CD8-positive, alpha-beta memory T cell (primary cell): ENCODE results near the gene CASP3. TPM values are rescaled to one million over a fixed set of nuclear protein-coding genes. Genes with fewer than 3 reads are reported as not detected.

ENCODE experiments used
- CTCF ChIA-PET: fragments of 350-600 bp; sonication (Branson Sonifier 250); formaldehyde crosslinking; loops from one replicate; lab custom pipeline; 2021; ENCODE audit warnings: antibody characterized with exemption; lab: Charles Lee
- POLR2A ChIA-PET: fragments of 350-600 bp; sonication (Branson Sonifier 250); formaldehyde crosslinking; loops from one replicate; lab custom pipeline; 2021; ENCODE audit warnings: antibody characterized with exemption; lab: Charles Lee
- DNase-seq, 5 donors: peaks; one replicate each; pipeline versions ENCODE4 v3.0.0 to v3.0.0-alpha.2; 2020 to 2022; ENCODE audit warnings: mixed read lengths in 1 of 5
- H3K27ac ChIP-seq: one replicate; pipeline ENCODE4 v1.7.0; 2013; ENCODE audit warnings: low read depth, mild to moderate bottlenecking, low read length, moderate library complexity
- H3K27me3 ChIP-seq: 2 replicates; pipeline ENCODE4 v1.7.0; 2013; ENCODE audit warnings: low read length, mild to moderate bottlenecking; ENCODE audit not compliant: insufficient read depth, poor library complexity, severe bottlenecking
- H3K36me3 ChIP-seq: 2 replicates; pipeline ENCODE4 v1.7.0; 2013; ENCODE audit warnings: mild to moderate bottlenecking, low read length, moderate library complexity; ENCODE audit not compliant: insufficient read depth
- H3K4me1 ChIP-seq: 2 replicates; pipeline ENCODE4 v1.7.0; 2013; ENCODE audit warnings: mild to moderate bottlenecking, low read length, moderate library complexity; ENCODE audit not compliant: insufficient read depth
- H3K4me3 ChIP-seq: 2 replicates; pipeline ENCODE4 v1.7.0; 2013; ENCODE audit warnings: mild to moderate bottlenecking, low read length
- H3K9me3 ChIP-seq: 2 replicates; pipeline ENCODE4 v1.7.0; 2013; ENCODE audit warnings: mild to moderate bottlenecking, low read length
- H3K27ac Mint-ChIP-seq, 8 donors: one replicate each; pipeline ENCODE4 v1.8.0; 2020 to 2021; ENCODE audit warnings: mixed read lengths in 8 of 8, mild to moderate bottlenecking in 6 of 8, inconsistent platforms in 3 of 8, moderate library complexity in 3 of 8
- H3K27me3 Mint-ChIP-seq, 2 donors: one replicate each; pipeline ENCODE4 v1.8.0; 2020 to 2021; ENCODE audit warnings: mixed read lengths in 2 of 2, mild to moderate bottlenecking in 1 of 2, moderate library complexity in 1 of 2
- H3K36me3 Mint-ChIP-seq, 3 donors: one replicate each; pipeline ENCODE4 v1.8.0; 2020 to 2021; ENCODE audit warnings: mixed read lengths in 3 of 3, inconsistent platforms in 1 of 3, mild to moderate bottlenecking in 1 of 3
- H3K4me1 Mint-ChIP-seq, 3 donors: one replicate each; pipeline ENCODE4 v1.8.0; 2020 to 2021; ENCODE audit warnings: mixed read lengths in 3 of 3, inconsistent platforms in 1 of 3, mild to moderate bottlenecking in 1 of 3
- H3K4me3 Mint-ChIP-seq, 7 donors: one replicate each; pipeline ENCODE4 v1.8.0; 2020 to 2021; ENCODE audit warnings: mixed read lengths in 7 of 7, mild to moderate bottlenecking in 6 of 7, moderate library complexity in 4 of 7, inconsistent platforms in 2 of 7
- H3K9me3 Mint-ChIP-seq, 5 donors: one replicate each; pipeline ENCODE4 v1.8.0; 2020 to 2022; ENCODE audit warnings: mixed read lengths in 5 of 5, mild to moderate bottlenecking in 3 of 5, moderate library complexity in 2 of 5, inconsistent platforms in 1 of 5
- polyA plus RNA-seq: library from polyadenylated mRNA; unstranded; fragments of 300-500 nt; fragmentation: Illumina TruSeq; gene quantifications from one replicate; pipeline ENCODE4 v1.2.3, GENCODE V29; 2021
- total RNA-seq, 2 experiments: library from RNA; stranded (reverse); gene quantifications; one replicate each; pipeline ENCODE4 v1.2.3, GENCODE V29; 2021

CASP3 gene
- total and polyA plus RNA-seq, 3 experiments from 2014 or later: 7.1 to 77.1 (median 75.1) TPM

GRCh38 chr4:184588893-184589292, 60.4 kb downstream of the CASP3 start:
- H3K27me3 ChIP-seq: no peaks in the 10 kb centered on the region
- no peaks in the 10 kb centered on the region for H3K36me3 Mint-ChIP-seq
- CTCF ChIA-PET: no interaction called here
- H3K4me3 ChIP-seq: no peak overlapping the region
- H3K27me3 Mint-ChIP-seq: no peaks in the 10 kb centered on the region
- POLR2A ChIA-PET: no interaction called here
- H3K27ac Mint-ChIP-seq: no peak overlapping the region
- no peaks in the 10 kb centered on the region for H3K4me1 ChIP-seq
- H3K9me3 ChIP-seq: no peaks in the 10 kb centered on the region
- no peak for DNase-seq
- no peaks in the 10 kb centered on the region for H3K36me3 ChIP-seq
- no peak overlapping the region for H3K27ac ChIP-seq
- peaks cover 7 to 11% (median 7%) of the 10 kb centered on the region in 3 donors for H3K4me1 Mint-ChIP-seq
- H3K9me3 Mint-ChIP-seq: no peaks in the 10 kb centered on the region
- no peak overlapping the region for H3K4me3 Mint-ChIP-seq

GRCh38 chr4:184587701-184588100, 61.5 kb downstream of the CASP3 start:
- Mint-ChIP-seq H3K4me3 (no peak overlapping the region), H3K36me3 (no peaks in the 10 kb centered on the region), H3K27me3 (no peaks in the 10 kb centered on the region), H3K27ac (no peak overlapping the region), H3K4me1 (peaks cover 11 to 18% (median 14%) of the 10 kb centered on the region in 3 donors), H3K9me3 (no peaks in the 10 kb centered on the region)
- ChIA-PET POLR2A (no interaction called here), CTCF (interaction anchor here (0.7 kb wide), 1 partner anchor 198 kb away, joined by 4 read pairs; no protein-coding TSS in a partner anchor)
- no peaks in the 10 kb centered on the region for H3K36me3 ChIP-seq
- H3K4me3 ChIP-seq: no peak overlapping the region
- no peak for DNase-seq
- H3K27me3 ChIP-seq: no peaks in the 10 kb centered on the region
- H3K27ac ChIP-seq: no peak overlapping the region
- no peaks in the 10 kb centered on the region for H3K9me3 ChIP-seq
- no peaks in the 10 kb centered on the region for H3K4me1 ChIP-seq

- DNase-seq: no peak
- no peaks in the 10 kb centered on the region for H3K4me1 ChIP-seq
- Mint-ChIP-seq H3K27me3 (no peaks in the 10 kb centered on the region), H3K4me1 (peaks cover 11 to 18% (median 14%) of the 10 kb centered on the region in 3 donors), H3K4me3 (no peak overlapping the region), H3K27ac (no peak overlapping the region), H3K9me3 (no peaks in the 10 kb centered on the region), H3K36me3 (no peaks in the 10 kb centered on the region)
- no peaks in the 10 kb centered on the region for H3K36me3 ChIP-seq
- H3K9me3 ChIP-seq: no peaks in the 10 kb centered on the region
- H3K4me3 ChIP-seq: no peak overlapping the region
- ChIA-PET POLR2A (no interaction called here), CTCF (interaction anchor here (0.7 kb wide), 1 partner anchor 197 kb away, joined by 4 read pairs; no protein-coding TSS in a partner anchor)
- H3K27ac ChIP-seq: no peak overlapping the region
- H3K27me3 ChIP-seq: no peaks in the 10 kb centered on the region
Observed at GRCh38 chr4:184587221-184587620, 62.0 kb downstream of the CASP3 start.

GRCh38 chr4:184583738-184584502, 65.3 kb downstream of the CASP3 start:
- CTCF ChIA-PET: no interaction called here
- DNase-seq: no peak

More at GRCh38 chr4:184583738-184584502, 65.3 kb downstream of the CASP3 start:
- POLR2A ChIA-PET: no interaction called here
- Mint-ChIP-seq H3K4me1 (peaks cover 11 to 18% (median 14%) of the 10 kb centered on the region in 3 donors), H3K36me3 (peaks cover 0 to 6% (median 0%) of the 10 kb centered on the region in 3 donors), H3K4me3 (peak overlapping the region in 2 of 7 donors; percentile 25 to 49), H3K27me3 (no peaks in the 10 kb centered on the region), H3K9me3 (peaks cover 0 to 7% (median 3%) of the 10 kb centered on the region in 5 donors), H3K27ac (peak overlapping the region; percentile 16 to 92 (median 76))
- Histone ChIP-seq H3K4me1 (no peaks in the 10 kb centered on the region), H3K36me3 (no peaks in the 10 kb centered on the region), H3K27me3 (no peaks in the 10 kb centered on the region), H3K4me3 (no peak overlapping the region), H3K27ac (no peak overlapping the region), H3K9me3 (no peaks in the 10 kb centered on the region)

Other genes starting within 250 kb of the CASP3 start
- 10 to 100 TPM; 44.1 to 44.3 TPM for gene IRF2, start 174.9 kb downstream of the CASP3 start, total RNA-seq
- 79.3 TPM for gene IRF2, start 174.9 kb downstream of the CASP3 start, polyA plus RNA-seq
- gene PRIMPOL, start 291 bp upstream of the CASP3 start, total RNA-seq: 10 to 100 TPM; 19.0 to 20.2 TPM
- 13.8 TPM for gene PRIMPOL, start 291 bp upstream of the CASP3 start, polyA plus RNA-seq
- 10 to 100 TPM; 54.5 to 56.9 TPM for gene CENPU, start 84.6 kb upstream of the CASP3 start, total RNA-seq
- gene CENPU, start 84.6 kb upstream of the CASP3 start, polyA plus RNA-seq: 3.5 TPM
- gene ACSL1, start 176.5 kb upstream of the CASP3 start, total RNA-seq: 10 to 100 TPM; 23.5 to 25.4 TPM
- 7.5 TPM for gene ACSL1, start 176.5 kb upstream of the CASP3 start, polyA plus RNA-seq